Measurements from ENCODE around the gene PARS2. TPM values are rescaled to one million over a fixed set of nuclear protein-coding genes. Genes with fewer than 3 reads are reported as not detected.

The PARS2 gene
- total and polyA plus RNA-seq, 2 experiments from 2014 or later = 4.8 to 9.3 TPM

GRCh38 chr1:54715493-54716298 lies 48.6 kb downstream of the PARS2 start, which contains the start of gene TTC4:
Gene TTC4 (plus strand): TSS chr1:54715861. CDS start chr1:54715909, 48 bp downstream.
- peak within 1 kb of the TSS; percentile 88 for H3K4me3 ChIP-seq
- H3K4me2 ChIP-seq = peak within 1 kb of the TSS; percentile 82
- no peaks in the 10 kb centered on the region for H3K36me3 ChIP-seq (replicated peaks; ENCODE audit: insufficient read depth, low read depth)
- H3K4me1 ChIP-seq (ENCODE audit: insufficient read depth) = no peaks in the 10 kb centered on the region
- no peaks in the 10 kb centered on the region for H4K20me1 ChIP-seq (ENCODE audit: insufficient read depth, poor library complexity, severe bottlenecking)
- peaks cover 17% of the 10 kb centered on the region for H3K79me2 ChIP-seq
- 2% methylated on average over 46 of the region's 51 CpGs for WGBS (ENCODE audit: low lambda C conversion rate, missing lambda C conversion rate)
- peak within 1 kb of the TSS; percentile 68 for H3K27ac ChIP-seq
- no peaks in the 10 kb centered on the region for H3K9me2 ChIP-seq (replicated peaks; ENCODE audit: insufficient read depth)
- DNase-seq (ENCODE audit: low spot score) = peak; percentile 93
- H3K27me3 ChIP-seq = peaks cover 4% of the 10 kb centered on the region
- no peak for TF ChIP-seq CTCF (IDR thresholded peaks at IDR 0.05; ENCODE audit: poor library complexity)
- TF ChIP-seq EZH2 (IDR thresholded peaks at IDR 0.05; ENCODE audit: borderline replicate concordance) = no peak
- no peak for TF ChIP-seq EZH2phosphoT487 (IDR thresholded peaks at IDR 0.05; ENCODE audit: low read depth, severe bottlenecking, unreplicated experiment)
- peak within 1 kb of the TSS; percentile 99 for H2AFZ ChIP-seq
- H3K9me3 ChIP-seq (ENCODE audit: low read depth) = no peaks in the 10 kb centered on the region

GRCh38 chr1:54714881-54715492 lies 49.3 kb downstream of the PARS2 start:
- peak overlapping the region; percentile 99 for H2AFZ ChIP-seq
- H3K27ac ChIP-seq = peak overlapping the region; percentile 26
- peak overlapping the region; percentile 88 for H3K4me3 ChIP-seq
- H3K36me3 ChIP-seq (replicated peaks; ENCODE audit: insufficient read depth, low read depth) = no peaks in the 10 kb centered on the region
- H3K27me3 ChIP-seq = peaks cover 4% of the 10 kb centered on the region
- 97% methylated on average over 7 of the region's 7 CpGs for WGBS (ENCODE audit: low lambda C conversion rate, missing lambda C conversion rate)
- H3K79me2 ChIP-seq = peaks cover 17% of the 10 kb centered on the region
- no peaks in the 10 kb centered on the region for H3K9me2 ChIP-seq (replicated peaks; ENCODE audit: insufficient read depth)
- H3K9me3 ChIP-seq (ENCODE audit: low read depth) = no peaks in the 10 kb centered on the region
- no peaks in the 10 kb centered on the region for H4K20me1 ChIP-seq (ENCODE audit: insufficient read depth, poor library complexity, severe bottlenecking)
- no peak for TF ChIP-seq EZH2 (IDR thresholded peaks at IDR 0.05; ENCODE audit: borderline replicate concordance)
- no peak for TF ChIP-seq EZH2phosphoT487 (IDR thresholded peaks at IDR 0.05; ENCODE audit: low read depth, severe bottlenecking, unreplicated experiment)
- no peak for TF ChIP-seq CTCF (IDR thresholded peaks at IDR 0.05; ENCODE audit: poor library complexity)
- DNase-seq (ENCODE audit: low spot score) = no peak
- H3K4me2 ChIP-seq = peak overlapping the region; percentile 82
- no peaks in the 10 kb centered on the region for H3K4me1 ChIP-seq (ENCODE audit: insufficient read depth)

- DNase-seq (ENCODE audit: low spot score) = no peak
- WGBS (ENCODE audit: low lambda C conversion rate, missing lambda C conversion rate) = 84% methylated on average over 10 of the region's 10 CpGs
Observed at GRCh38 chr1:54711536-54711935, 52.8 kb downstream of the PARS2 start.

More at GRCh38 chr1:54711536-54711935, 52.8 kb downstream of the PARS2 start:
- no peak overlapping the region for H3K4me2 ChIP-seq
- H3K79me2 ChIP-seq = peaks cover 5% of the 10 kb centered on the region
- H2AFZ ChIP-seq = no peak overlapping the region
- H3K36me3 ChIP-seq (replicated peaks; ENCODE audit: insufficient read depth, low read depth) = no peaks in the 10 kb centered on the region
- H4K20me1 ChIP-seq (ENCODE audit: insufficient read depth, poor library complexity, severe bottlenecking) = no peaks in the 10 kb centered on the region
- H3K27ac ChIP-seq = no peak overlapping the region
- no peak overlapping the region for H3K4me3 ChIP-seq
- no peaks in the 10 kb centered on the region for H3K9me3 ChIP-seq (ENCODE audit: low read depth)
- H3K4me1 ChIP-seq (ENCODE audit: insufficient read depth) = no peaks in the 10 kb centered on the region
- TF ChIP-seq EZH2 (IDR thresholded peaks at IDR 0.05; ENCODE audit: borderline replicate concordance) = no peak
- TF ChIP-seq CTCF (IDR thresholded peaks at IDR 0.05; ENCODE audit: poor library complexity) = no peak
- TF ChIP-seq EZH2phosphoT487 (IDR thresholded peaks at IDR 0.05; ENCODE audit: low read depth, severe bottlenecking, unreplicated experiment) = no peak
- H3K27me3 ChIP-seq = peaks cover 4% of the 10 kb centered on the region
- H3K9me2 ChIP-seq (replicated peaks; ENCODE audit: insufficient read depth) = no peaks in the 10 kb centered on the region
